HK-2 (cell line): Measurements from ENCODE around the gene CACNA2D1.

Source experiments
- DNase-seq: peaks from one replicate; pipeline ENCODE4 v3.0.0-alpha.2; 2018; ENCODE audit not compliant: unreplicated experiment

The CACNA2D1 gene

GRCh38 chr7:82114237-82114636, 329.3 kb downstream of the CACNA2D1 start:
- no peak for DNase-seq

GRCh38 chr7:82110146-82110840, 333.3 kb downstream of the CACNA2D1 start:
- no peak for DNase-seq

- no peak for DNase-seq
Observed at GRCh38 chr7:82109288-82109687, 334.3 kb downstream of the CACNA2D1 start.

- DNase-seq = no peak
Observed at GRCh38 chr7:82106201-82106600, 337.4 kb downstream of the CACNA2D1 start.

- peak; percentile 2 for DNase-seq
Observed at GRCh38 chr7:82105463-82105862, 338.1 kb downstream of the CACNA2D1 start.

- no peak for DNase-seq
Observed at GRCh38 chr7:82098414-82098813, 345.2 kb downstream of the CACNA2D1 start.

- no peak for DNase-seq
Observed at GRCh38 chr7:82091126-82091684, 352.4 kb downstream of the CACNA2D1 start.

- DNase-seq = no peak
Observed at GRCh38 chr7:82087099-82087498, 356.5 kb downstream of the CACNA2D1 start.

GRCh38 chr7:82085116-82085515, 358.5 kb downstream of the CACNA2D1 start:
- DNase-seq = no peak

GRCh38 chr7:82081644-82082224, 361.8 kb downstream of the CACNA2D1 start:
- no peak for DNase-seq

- no peak for DNase-seq
Observed at GRCh38 chr7:82080254-82080927, 363.2 kb downstream of the CACNA2D1 start.

- DNase-seq = no peak
Observed at GRCh38 chr7:82079527-82079926, 364.1 kb downstream of the CACNA2D1 start.

GRCh38 chr7:82078807-82079206, 364.8 kb downstream of the CACNA2D1 start:
- no peak for DNase-seq

- DNase-seq = no peak
Observed at GRCh38 chr7:82071468-82071867, 372.1 kb downstream of the CACNA2D1 start.

GRCh38 chr7:82067628-82068264, 375.8 kb downstream of the CACNA2D1 start:
- no peak for DNase-seq

- DNase-seq = no peak
Observed at GRCh38 chr7:82057476-82057875, 386.1 kb downstream of the CACNA2D1 start.

GRCh38 chr7:82056282-82056681, 387.3 kb downstream of the CACNA2D1 start:
- DNase-seq = no peak

GRCh38 chr7:82054544-82054943, 389.0 kb downstream of the CACNA2D1 start:
- DNase-seq = no peak

GRCh38 chr7:82053453-82054032, 390.0 kb downstream of the CACNA2D1 start:
- no peak for DNase-seq

GRCh38 chr7:82051601-82052000, 392.0 kb downstream of the CACNA2D1 start:
- no peak for DNase-seq

GRCh38 chr7:82050792-82051191, 392.8 kb downstream of the CACNA2D1 start:
- DNase-seq = no peak
